Urinary bladder (tissue), 4 donors: ENCODE results near the gene GMDS. TPM values are rescaled to one million over a fixed set of nuclear protein-coding genes. Genes with fewer than 3 reads are reported as not detected.

Experiments
- DNase-seq: peaks from one replicate; pipeline ENCODE4 v3.0.0-alpha.2; 2015; ENCODE audit errors: extremely low spot score
- H3K27ac ChIP-seq: one replicate; pipeline ENCODE4 v1.5.1; 2013; ENCODE audit warnings: low read depth, mild to moderate bottlenecking, moderate library complexity
- H3K36me3 ChIP-seq: one replicate; pipeline ENCODE4 v1.6.1; 2013; ENCODE audit warnings: mild to moderate bottlenecking, moderate library complexity; ENCODE audit not compliant: insufficient read depth
- H3K4me1 ChIP-seq: one replicate; pipeline ENCODE4 v1.6.1; 2013; ENCODE audit warnings: mild to moderate bottlenecking, moderate library complexity; ENCODE audit not compliant: insufficient read depth
- H3K4me3 ChIP-seq: one replicate; pipeline ENCODE4 v1.5.1; 2013; ENCODE audit warnings: low read depth, low read length
- WGBS: extraction: QIAGEN DNeasy Blood & Tissue Kit; methylation state at CpG from one replicate; pipeline ENCODE4 v1.1.7; 2013; 5-methylcytosine and 5-hydroxymethylcytosine counted together
- polyA plus RNA-seq: library from polyadenylated mRNA; stranded (reverse); fragments of 200-250 nt; gene quantifications from one replicate; pipeline ENCODE4 v1.2.3, GENCODE V29; 2013
- total RNA-seq: library from RNA; depleted of rRNA; stranded (reverse); fragments of >200 nt; gene quantifications from one replicate; pipeline ENCODE4 v1.2.3, GENCODE V29; 2014
- donor health status: healthy with polysubstance abuse.
- donor health status: healthy.

GMDS gene
- total and polyA plus RNA-seq, 2 donors, result 7.5 to 10.7 TPM

DNA sequence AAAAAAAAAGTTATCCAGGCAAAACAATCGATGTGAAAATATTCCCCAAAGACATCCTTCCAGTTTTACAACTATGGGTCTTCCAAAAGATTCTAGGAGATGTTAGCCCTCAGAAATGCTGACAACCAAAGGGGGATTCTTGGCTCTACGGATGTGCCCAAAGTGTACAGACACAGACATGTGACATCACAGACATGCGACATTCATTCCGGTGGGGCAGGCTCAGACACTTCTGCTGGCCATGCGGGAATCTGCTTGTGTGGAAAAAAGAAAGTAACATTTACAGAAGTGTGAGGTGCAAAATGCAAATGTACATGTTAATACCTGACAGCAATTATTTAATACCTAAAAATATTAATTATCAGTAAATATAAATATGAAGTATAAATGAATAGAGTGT, 367.1 kb downstream of the GMDS start:
- WGBS, result 97% methylated on average over 5 of the region's 5 CpGs

DNA sequence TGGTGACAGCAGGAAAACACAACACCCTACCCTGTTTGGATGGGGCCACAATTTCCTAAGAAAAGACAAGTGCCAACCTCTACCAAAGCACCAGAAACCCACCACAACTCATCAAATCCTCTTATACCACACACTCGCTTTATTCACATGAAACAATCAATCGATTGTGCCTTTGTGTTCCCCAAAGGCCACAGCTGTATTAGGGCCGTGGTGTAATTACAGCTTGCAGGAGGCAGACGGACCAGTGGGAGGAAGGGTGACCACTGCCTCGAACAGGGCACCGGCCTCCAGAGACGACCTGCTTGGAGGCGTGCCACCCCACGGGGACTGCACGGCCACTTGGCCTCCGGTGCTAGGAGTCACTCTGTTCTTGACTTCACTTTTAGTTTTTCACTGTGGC, 371.6 kb downstream of the GMDS start:
- Histone ChIP-seq H3K4me1 (no peaks in the 10 kb centered on the region), H3K27ac (no peak overlapping the region), H3K4me3 (no peak overlapping the region), H3K36me3 (no peaks in the 10 kb centered on the region)
- 83% methylated on average over 11 of the region's 11 CpGs for WGBS
- no peak for DNase-seq

More for the DNA sequence above, 367.1 kb downstream of the GMDS start:
- H3K36me3 ChIP-seq, result no peaks in the 10 kb centered on the region
- no peak for DNase-seq
- H3K4me3 ChIP-seq, result no peak overlapping the region
- no peak overlapping the region for H3K27ac ChIP-seq
- H3K4me1 ChIP-seq, result no peaks in the 10 kb centered on the region

DNA sequence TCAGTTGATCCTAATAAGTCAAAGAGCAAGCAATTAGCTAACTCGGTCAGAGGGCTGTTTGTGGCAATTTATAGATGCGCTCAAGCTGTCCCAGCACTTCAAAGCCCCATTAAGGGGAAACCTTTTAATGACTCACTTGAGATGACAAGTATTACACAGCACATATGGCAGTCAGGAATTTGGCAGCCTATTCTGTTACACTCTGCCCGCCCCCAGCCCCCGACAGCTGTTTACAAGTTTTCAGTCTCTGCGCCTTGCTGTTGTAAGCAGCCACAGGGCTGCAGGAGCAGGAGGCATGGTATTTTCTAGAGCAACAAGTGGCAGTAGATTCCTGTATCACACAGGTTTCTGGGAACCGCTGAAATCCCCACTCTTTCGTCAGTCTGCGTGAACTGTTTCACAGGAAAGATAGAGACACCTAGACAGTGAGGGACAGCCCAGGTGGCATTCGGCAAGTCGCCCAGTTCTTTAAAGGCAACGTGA, 372.7 kb downstream of the GMDS start:
- DNase-seq, result peak; percentile 32
- H3K4me3 ChIP-seq, result no peak overlapping the region
- H3K27ac ChIP-seq, result no peak overlapping the region
- no peaks in the 10 kb centered on the region for H3K4me1 ChIP-seq
- H3K36me3 ChIP-seq, result no peaks in the 10 kb centered on the region
- 37% methylated on average over 11 of the region's 11 CpGs for WGBS

DNA sequence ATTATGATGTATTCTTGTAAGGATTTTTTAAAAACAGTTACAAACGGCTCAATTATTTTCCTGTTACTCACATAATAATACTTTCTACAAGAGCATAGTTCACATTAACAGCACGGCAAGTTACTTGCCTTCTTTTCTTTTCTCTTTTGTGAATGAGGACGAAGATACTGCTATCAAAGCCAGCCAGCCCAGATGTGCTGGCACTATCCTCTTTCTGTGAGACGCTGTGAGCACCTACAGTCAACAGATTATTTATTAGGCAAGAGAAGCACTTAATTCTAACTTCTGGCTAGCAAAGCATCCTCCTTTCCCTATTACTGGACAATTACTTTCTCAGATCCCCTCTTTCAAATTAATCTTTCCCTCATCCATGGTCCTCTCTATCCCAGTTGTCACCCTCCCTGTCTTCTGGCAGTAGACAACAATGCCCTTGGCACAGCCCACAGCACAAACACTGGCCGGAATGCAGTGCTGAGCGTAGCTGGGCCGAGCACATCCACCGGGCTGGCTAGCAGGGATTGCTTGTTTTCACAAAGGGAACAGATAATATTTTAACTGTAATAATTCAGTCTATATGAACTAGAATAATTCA, 373.6 kb downstream of the GMDS start:
- no peak overlapping the region for H3K27ac ChIP-seq
- no peaks in the 10 kb centered on the region for H3K36me3 ChIP-seq
- WGBS, result 55% methylated on average over 8 of the region's 8 CpGs
- H3K4me1 ChIP-seq, result no peaks in the 10 kb centered on the region
- no peak overlapping the region for H3K4me3 ChIP-seq
- DNase-seq, result no peak

DNA sequence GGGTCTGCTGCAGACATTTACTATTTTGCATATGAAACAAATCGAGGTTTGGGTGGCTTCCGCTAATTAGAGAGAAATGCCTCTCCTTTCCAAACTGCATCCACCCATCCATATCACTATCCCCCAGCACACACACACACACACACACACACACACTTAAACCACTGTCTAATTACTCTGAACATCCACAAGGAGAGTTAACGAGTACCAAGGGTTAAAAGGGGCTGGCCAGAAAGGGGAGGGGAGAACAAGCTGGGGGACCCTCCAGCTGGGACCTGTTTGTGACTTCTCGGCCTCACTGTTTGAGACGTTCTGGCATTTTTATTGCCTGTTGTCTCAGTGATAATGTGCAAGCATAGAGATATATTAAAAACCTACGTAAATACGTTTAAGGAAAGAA, 374.5 kb downstream of the GMDS start:
- no peak overlapping the region for H3K27ac ChIP-seq
- no peak overlapping the region for H3K4me3 ChIP-seq
- WGBS, result 64% methylated on average over 7 of the region's 7 CpGs
- DNase-seq, result peak; percentile 33
- no peaks in the 10 kb centered on the region for H3K36me3 ChIP-seq
- no peaks in the 10 kb centered on the region for H3K4me1 ChIP-seq

DNA sequence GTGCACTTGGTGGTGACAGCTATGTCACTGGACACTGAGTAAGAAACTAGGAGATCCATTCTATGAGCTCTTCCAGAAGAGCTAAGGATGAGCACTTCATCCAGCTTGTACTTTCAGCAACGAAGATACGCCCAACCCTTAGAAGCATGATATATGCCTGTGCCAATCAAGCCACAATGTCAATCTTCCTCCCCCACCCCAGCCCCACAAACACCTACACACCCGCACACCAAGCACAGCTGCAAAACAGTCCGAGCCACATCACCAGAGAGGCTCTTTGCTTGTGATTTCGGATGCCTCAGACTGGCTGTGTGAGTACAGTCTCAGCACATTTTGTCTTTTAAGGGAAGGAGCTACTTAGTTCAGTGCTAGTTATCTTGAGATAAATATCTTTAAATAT, 375.2 kb downstream of the GMDS start:
- no peaks in the 10 kb centered on the region for H3K4me1 ChIP-seq
- H3K36me3 ChIP-seq, result no peaks in the 10 kb centered on the region
- WGBS, result 88% methylated on average over 5 of the region's 5 CpGs
- no peak overlapping the region for H3K4me3 ChIP-seq
- no peak overlapping the region for H3K27ac ChIP-seq
- no peak for DNase-seq

DNA sequence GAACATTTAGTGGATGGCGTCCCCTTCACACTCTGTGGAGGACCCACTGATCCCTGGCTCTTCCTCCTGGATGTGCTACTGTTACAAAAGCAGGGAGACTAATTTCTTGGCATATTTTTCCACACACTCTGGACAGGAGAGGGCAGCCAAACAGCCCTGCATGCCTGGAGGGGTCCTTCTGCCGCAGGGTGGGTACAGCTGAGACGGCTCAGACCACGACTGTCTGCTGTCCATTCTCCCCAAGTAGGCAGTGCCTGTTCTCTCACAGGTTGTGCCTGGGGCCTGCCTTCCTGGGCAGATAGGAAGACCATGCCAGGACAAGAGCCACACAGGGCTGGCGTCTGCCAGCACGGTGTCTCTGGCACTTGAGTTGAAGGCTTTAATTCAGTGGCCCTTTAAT, 375.6 kb downstream of the GMDS start:
- Histone ChIP-seq H3K4me1 (no peaks in the 10 kb centered on the region), H3K4me3 (no peak overlapping the region), H3K27ac (no peak overlapping the region), H3K36me3 (no peaks in the 10 kb centered on the region)
- DNase-seq, result no peak
- WGBS, result 93% methylated on average over 6 of the region's 6 CpGs

DNA sequence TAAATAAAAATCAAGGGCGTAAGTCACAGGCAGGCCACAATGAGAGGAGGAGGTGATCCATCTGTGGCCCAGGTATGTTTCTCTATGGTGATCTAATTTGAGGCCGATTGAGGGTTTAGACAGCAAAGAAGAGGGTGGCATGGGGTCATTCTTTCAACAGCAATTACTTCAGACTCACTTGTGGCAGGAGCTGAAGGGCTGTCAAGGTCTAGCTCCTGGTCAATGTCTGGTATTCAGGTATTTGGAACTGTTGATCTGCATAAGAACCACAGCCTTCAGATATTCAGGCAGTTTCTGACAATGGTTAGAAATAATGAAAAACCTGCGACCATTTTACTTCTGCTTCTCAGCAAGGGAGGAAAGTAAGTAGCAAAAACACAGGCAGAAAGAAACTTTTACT, 376.1 kb downstream of the GMDS start:
- Histone ChIP-seq H3K4me1 (no peaks in the 10 kb centered on the region), H3K36me3 (no peaks in the 10 kb centered on the region), H3K27ac (no peak overlapping the region), H3K4me3 (no peak overlapping the region)
- DNase-seq, result no peak
- 93% methylated on average over 3 of the region's 3 CpGs for WGBS

DNA sequence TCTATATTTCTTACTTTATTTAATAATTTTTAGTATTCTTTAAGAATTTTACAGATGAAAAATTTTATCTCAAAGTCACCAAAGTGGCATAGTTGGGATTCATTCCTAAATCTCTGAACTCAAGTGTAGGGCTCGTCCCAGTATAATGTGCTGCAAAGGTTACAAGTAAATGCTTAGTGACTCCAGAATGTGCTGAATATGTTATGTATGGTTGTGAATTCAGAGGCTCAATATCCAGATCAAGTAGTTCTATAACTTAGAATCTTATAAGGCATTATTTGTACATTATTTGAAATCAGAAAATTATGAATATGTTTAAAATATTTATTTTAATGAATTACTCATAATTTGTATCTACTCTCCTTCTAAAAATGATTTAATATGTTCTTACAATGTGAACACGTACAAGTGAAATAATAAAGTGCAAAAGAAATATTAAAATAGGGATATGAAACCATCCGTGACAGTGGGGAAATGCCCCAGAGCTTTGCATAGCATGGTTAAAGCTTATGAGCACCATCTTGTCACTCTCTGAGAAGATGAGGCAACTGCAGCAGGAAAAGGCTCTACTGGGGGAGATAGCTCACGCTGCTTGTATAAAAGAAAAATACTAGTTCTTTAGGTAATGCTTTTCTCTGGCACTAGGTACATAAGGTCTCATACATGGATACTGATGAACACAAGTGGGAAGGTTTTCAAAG, 376.7 kb downstream of the GMDS start:
- WGBS, result 95% methylated on average over 4 of the region's 4 CpGs
- H3K27ac ChIP-seq, result no peak overlapping the region
- H3K36me3 ChIP-seq, result no peaks in the 10 kb centered on the region

DNA sequence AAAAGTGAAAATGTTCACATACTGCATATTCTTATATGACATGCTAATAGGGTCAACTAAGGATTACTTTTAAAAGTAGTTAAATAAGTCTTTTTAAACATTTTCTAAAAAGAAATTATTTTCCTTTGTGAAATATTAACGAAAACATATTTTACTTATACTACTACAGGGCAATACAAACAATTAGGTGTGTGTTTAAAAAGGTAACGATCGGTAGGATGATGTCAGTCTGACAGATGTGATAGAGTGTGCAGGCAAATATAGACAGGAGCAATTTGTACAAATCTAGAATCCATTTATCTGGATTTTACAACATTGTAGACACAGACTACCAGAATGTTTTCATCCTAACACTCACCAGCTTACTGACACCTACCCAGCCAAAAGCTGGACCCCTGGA, 378.2 kb downstream of the GMDS start:
- Histone ChIP-seq H3K27ac (no peak overlapping the region), H3K4me3 (no peak overlapping the region), H3K36me3 (no peaks in the 10 kb centered on the region), H3K4me1 (no peaks in the 10 kb centered on the region)
- WGBS, result 95% methylated on average over 3 of the region's 3 CpGs
- no peak for DNase-seq

More for the DNA sequence above, 376.7 kb downstream of the GMDS start:
- H3K4me1 ChIP-seq, result no peaks in the 10 kb centered on the region
- no peak for DNase-seq
- no peak overlapping the region for H3K4me3 ChIP-seq

DNA sequence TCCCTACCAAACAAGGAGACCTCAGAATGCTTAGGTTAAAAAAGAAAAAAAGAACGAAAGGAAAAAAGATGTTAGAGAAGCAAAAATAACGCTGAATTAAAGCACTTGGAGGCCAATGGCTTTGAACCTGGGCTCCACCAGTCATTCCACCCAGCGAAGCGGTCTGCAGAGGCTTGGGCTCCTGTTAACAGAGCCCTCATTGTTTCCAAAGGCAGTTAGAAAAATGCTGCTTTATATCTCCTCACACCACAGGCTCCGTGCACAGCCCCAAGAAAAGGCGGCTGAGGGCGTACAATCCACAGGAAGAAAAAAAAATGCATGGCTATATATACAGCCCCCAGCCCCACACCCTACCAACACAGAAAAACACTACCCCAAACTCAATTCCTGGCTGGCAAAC, 379.8 kb downstream of the GMDS start:
- Histone ChIP-seq H3K4me3 (no peak overlapping the region), H3K36me3 (no peaks in the 10 kb centered on the region), H3K27ac (no peak overlapping the region), H3K4me1 (no peaks in the 10 kb centered on the region)
- DNase-seq, result no peak
- WGBS, result 76% methylated on average over 7 of the region's 7 CpGs

DNA sequence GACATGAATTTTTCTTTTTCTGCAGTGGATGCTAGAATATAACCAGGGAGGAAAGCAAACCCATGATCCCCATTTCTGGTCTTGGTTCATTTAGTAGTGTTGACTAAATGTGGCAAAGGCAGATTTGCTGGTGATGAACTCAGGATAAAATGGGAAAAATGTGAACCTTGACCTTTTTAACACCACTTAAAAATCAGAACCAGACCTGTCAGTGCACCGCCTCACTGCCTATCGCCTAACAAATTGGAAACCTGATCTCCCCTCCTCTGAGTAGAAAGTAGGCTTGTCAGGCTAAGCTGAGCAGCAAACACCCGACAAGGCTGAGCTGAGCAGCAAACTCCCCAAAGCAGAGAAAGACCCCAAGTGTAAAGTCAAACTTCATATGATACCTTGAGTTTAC, 380.9 kb downstream of the GMDS start:
- WGBS, result 82% methylated on average over 3 of the region's 3 CpGs
- Histone ChIP-seq H3K4me3 (no peak overlapping the region), H3K27ac (no peak overlapping the region), H3K36me3 (no peaks in the 10 kb centered on the region), H3K4me1 (no peaks in the 10 kb centered on the region)
- DNase-seq, result no peak

DNA sequence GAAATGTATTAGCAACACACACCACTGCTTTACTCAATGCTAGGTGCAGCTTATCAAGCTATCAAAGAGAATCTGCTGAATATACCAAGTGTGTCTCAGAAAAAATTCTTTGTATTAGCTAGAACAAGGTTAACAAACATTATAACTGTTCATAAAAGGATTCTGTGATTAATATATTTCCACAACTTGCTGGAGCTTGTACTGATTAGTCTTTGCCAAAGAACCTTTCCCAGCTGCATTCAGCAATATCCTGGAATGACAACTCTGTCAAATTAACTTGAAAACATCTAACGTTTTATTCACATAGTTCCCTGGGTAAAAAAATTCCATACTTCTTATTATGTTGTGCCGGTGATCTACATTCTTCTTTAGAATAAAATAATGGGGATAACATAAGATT, 383.0 kb downstream of the GMDS start:
- Histone ChIP-seq H3K27ac (no peak overlapping the region), H3K36me3 (no peaks in the 10 kb centered on the region), H3K4me1 (no peaks in the 10 kb centered on the region), H3K4me3 (no peak overlapping the region)
- WGBS, result 71% methylated on average over 2 of the region's 2 CpGs
- no peak for DNase-seq

DNA sequence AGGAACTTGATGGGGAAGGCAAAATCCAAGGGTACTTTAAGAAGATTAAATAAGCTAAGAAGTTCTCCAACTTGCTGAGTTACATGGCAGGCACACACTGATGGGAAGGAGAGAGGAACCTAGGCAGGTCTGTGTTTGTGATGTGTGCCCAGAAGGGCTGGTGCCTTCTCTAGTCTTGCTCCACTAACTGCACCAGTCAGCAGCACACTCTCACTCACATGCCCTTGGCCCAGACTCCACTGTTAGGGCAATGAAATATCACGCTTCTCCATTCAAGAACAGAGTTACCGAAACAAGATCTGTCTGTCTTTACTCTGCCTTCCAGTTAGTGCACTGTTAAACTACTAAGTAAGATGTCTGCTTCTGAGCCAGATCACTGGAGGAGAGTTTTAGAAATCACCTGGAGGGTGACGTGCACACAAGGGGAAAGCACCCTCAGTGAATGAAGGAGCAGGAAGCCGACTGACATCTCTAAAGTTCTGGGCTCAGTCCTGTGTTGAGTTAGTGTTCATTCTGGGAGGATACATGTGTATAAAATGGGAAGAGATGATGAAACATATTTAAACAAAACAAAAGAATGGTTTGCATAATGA, 384.6 kb downstream of the GMDS start:
- WGBS, result 96% methylated on average over 4 of the region's 4 CpGs
- no peak overlapping the region for H3K27ac ChIP-seq
- no peaks in the 10 kb centered on the region for H3K36me3 ChIP-seq
- H3K4me1 ChIP-seq, result no peaks in the 10 kb centered on the region
- H3K4me3 ChIP-seq, result no peak overlapping the region
- no peak for DNase-seq
